HCT116 (cell line): ENCODE data around the gene GARIN5A. TPM values are rescaled to one million over a fixed set of nuclear protein-coding genes. Genes with fewer than 3 reads are reported as not detected.

Source experiments
- ATAC-seq: fragments of 200-7000 bp; cut with Tn5 transposase; 2 replicates; pipeline ENCODE4 v1.9.1; 2020; ENCODE audit warnings: mild to moderate bottlenecking, moderate library complexity
- BruUV-seq: library from RNA; stranded (reverse); fragments of 400-500 nt; replicated peaks from 2 replicates; lab custom pipeline; 2021; lab: Mats Ljungman, UMichigan
- CTCF ChIA-PET: fragments of 300-600 bp; sonication (Branson Sonifier 250); formaldehyde crosslinking; loops from one replicate; lab custom pipeline; 2021; ENCODE audit warnings: antibody characterized with exemption; lab: Charles Lee
- POLR2A ChIA-PET: fragments of 300-600, 350-600 bp; sonication (Branson Sonifier 250); formaldehyde crosslinking; loops from one replicate; lab custom pipeline; 2021; ENCODE audit warnings: antibody characterized with exemption; lab: Charles Lee
- RAD21 ChIA-PET, 2 experiments: fragments of 300-600 bp; sonication (Branson Sonifier 250); formaldehyde crosslinking; loops; one replicate each; lab custom pipeline; 2023; ENCODE audit warnings: low total read pairs in 2 of 2; ENCODE audit not compliant: uncharacterized antibody in 2 of 2, unreplicated experiment in 2 of 2, low non-redundant PET in 1 of 2; lab: Charles Lee
- DNase-seq: peaks from one replicate; pipeline ENCODE4 v3.0.0-alpha.2; 2010; ENCODE audit warnings: low read depth, low spot score
- H2AFZ ChIP-seq: fragments of 200-600 bp; shearing (Covaris generic), sonication (generic); 2 replicates; pipeline ENCODE4 v1.6.1; 2017; ENCODE audit warnings: low read depth, mixed run types, mixed read lengths, antibody characterized with exemption, low read length; ENCODE audit not compliant: poor library complexity, severe bottlenecking
- H3K27ac ChIP-seq: 2 replicates; pipeline ENCODE4 v1.5.1; 2012; ENCODE audit warnings: low read depth, low read length
- H3K27me3 ChIP-seq: fragments of 200-600 bp; sonication (generic); 2 replicates; pipeline ENCODE4 v1.6.1; 2016; ENCODE audit warnings: mixed run types, low read length, mixed read lengths; ENCODE audit not compliant: insufficient read depth
- H3K36me3 ChIP-seq, 2 experiments: fragments of 200-500 bp in 1 of 2; fragments of 200-600 bp in 1 of 2; sonication (Bioruptor generic) in 1 of 2; sonication (generic) in 1 of 2; 2 replicates each; pipeline versions ENCODE4 v1.5.1 to v1.6.1; 2014 to 2016; ENCODE audit warnings: low read length in 2 of 2, inconsistent platforms in 1 of 2, mixed read lengths in 1 of 2, mixed run types in 1 of 2; ENCODE audit not compliant: insufficient read depth in 2 of 2, control insufficient read depth in 1 of 2
- H3K4me1 ChIP-seq, 2 experiments: fragments of 200-600 bp in 1 of 2; sonication (generic) in 1 of 2; 2 replicates each; pipeline versions ENCODE4 v1.5.1 to v1.6.1; 2012 to 2017; ENCODE audit warnings: low read length in 2 of 2, inconsistent platforms in 1 of 2, mild to moderate bottlenecking in 1 of 2, mixed read lengths in 1 of 2, mixed run types in 1 of 2, moderate library complexity in 1 of 2; ENCODE audit not compliant: insufficient read depth in 2 of 2, control insufficient read depth in 1 of 2
- H3K4me2 ChIP-seq: fragments of 200-600 bp; sonication (generic); 2 replicates; pipeline ENCODE4 v1.6.1; 2017; ENCODE audit warnings: mixed run types, low read length, mixed read lengths
- H3K4me3 ChIP-seq, 2 experiments: fragments of 200-600 bp in 1 of 2; sonication (generic) in 1 of 2; replicated peaks in 1 of 2; 2 replicates each; pipeline ENCODE4 v1.5.1; 2011 to 2016; ENCODE audit warnings: low read length in 2 of 2, control low read depth in 1 of 2, low read depth in 1 of 2, mild to moderate bottlenecking in 1 of 2, mixed read lengths in 1 of 2, mixed run types in 1 of 2
- H3K79me2 ChIP-seq: fragments of 200-600 bp; sonication (generic); 2 replicates; pipeline ENCODE4 v1.6.1; 2017; ENCODE audit warnings: mild to moderate bottlenecking, mixed run types, low read length, moderate library complexity, mixed read lengths; ENCODE audit not compliant: insufficient read depth
- H3K9ac ChIP-seq: fragments of 200-600 bp; sonication (generic); 2 replicates; pipeline ENCODE4 v1.6.1; 2016; ENCODE audit warnings: low read length, mixed read lengths
- H3K9me2 ChIP-seq: fragments of 200-600 bp; sonication (generic), shearing (Covaris generic); 2 replicates; pipeline ENCODE4 v1.6.1; 2017; ENCODE audit warnings: mixed run types, mild to moderate bottlenecking, moderate library complexity; ENCODE audit not compliant: insufficient read depth
- H3K9me3 ChIP-seq, 2 experiments: fragments of 200-500 bp in 1 of 2; fragments of 200-600 bp in 1 of 2; sonication (Bioruptor generic) in 1 of 2; sonication (generic) in 1 of 2; 2 replicates each; pipeline ENCODE4 v1.6.1; 2014 to 2017; ENCODE audit warnings: low read length in 2 of 2, mixed read lengths in 2 of 2, inconsistent platforms in 1 of 2, low read depth in 1 of 2, mild to moderate bottlenecking in 1 of 2, mixed run types in 1 of 2, moderate library complexity in 1 of 2; ENCODE audit not compliant: control insufficient read depth in 1 of 2, insufficient read depth in 1 of 2
- H4K20me1 ChIP-seq: fragments of 200-600 bp; sonication (generic), shearing (Covaris generic); 2 replicates; pipeline ENCODE4 v1.6.1; 2017; ENCODE audit warnings: mixed run types, mild to moderate bottlenecking, moderate library complexity; ENCODE audit not compliant: insufficient read depth
- EGR1 ChIP-seq: IDR thresholded peaks from 2 replicates; pipeline ENCODE4 v1.6.1; 2012; ENCODE audit warnings: low read depth
- ELF1 ChIP-seq: IDR thresholded peaks from 2 replicates; pipeline ENCODE4 v1.6.1; 2012; ENCODE audit warnings: low read depth, borderline replicate concordance
- EZH2 ChIP-seq: fragments of 200-600 bp; sonication (generic); IDR thresholded peaks from 2 replicates; pipeline ENCODE4 v1.6.1; 2017; ENCODE audit warnings: antibody characterized with exemption, mixed run types
- EZH2phosphoT487 ChIP-seq: fragments of 200-600 bp; IDR thresholded peaks from 2 replicates; pipeline ENCODE4 v1.6.1; 2018; ENCODE audit warnings: antibody characterized with exemption, borderline replicate concordance
- FOSL1 ChIP-seq: IDR thresholded peaks from 2 replicates; pipeline ENCODE4 v1.6.1; 2012; ENCODE audit warnings: low read depth
- RAD21 ChIP-seq: IDR thresholded peaks from 2 replicates; pipeline ENCODE4 v1.6.1; 2012; ENCODE audit warnings: low read depth, mild to moderate bottlenecking
- SIN3A ChIP-seq: IDR thresholded peaks from 2 replicates; pipeline ENCODE4 v1.6.1; 2012; ENCODE audit warnings: low read depth
- TCF7L2 ChIP-seq: IDR thresholded peaks from 2 replicates; pipeline ENCODE4 v1.7.0; 2011; ENCODE audit warnings: borderline replicate concordance, inconsistent platforms; ENCODE audit not compliant: insufficient read depth, insufficient read length; ENCODE audit errors: extremely low read depth
- YY1 ChIP-seq: IDR thresholded peaks from 2 replicates; pipeline ENCODE4 v1.6.1; 2011; ENCODE audit warnings: low read length, low read depth, moderate library complexity, mild to moderate bottlenecking; ENCODE audit not compliant: insufficient replicate concordance; ENCODE audit errors: extremely low read depth
- ZBTB33 ChIP-seq: IDR thresholded peaks from 2 replicates; pipeline ENCODE4 v1.6.1; 2011; ENCODE audit warnings: mild to moderate bottlenecking, low read length, moderate library complexity; ENCODE audit not compliant: insufficient replicate concordance; ENCODE audit errors: extremely low read depth
- ZFX ChIP-seq: fragments of 450-650 bp; IDR thresholded peaks from 2 replicates; pipeline ENCODE4 v1.6.1; 2017
- ZNF274 ChIP-seq: fragments of 200-500 bp; sonication (Bioruptor generic); IDR thresholded peaks from 2 replicates; pipeline ENCODE4 v1.6.1; 2014; ENCODE audit warnings: mild to moderate bottlenecking, low read depth, low read length, inconsistent platforms
- intact Hi-C: fragments of 100-400 bp; cut with micrococcal nuclease; formaldehyde crosslinking; loops from 2 replicates; pipeline ENCODE4 v1.10.0; 2022
- total RNA-seq: library from RNA; stranded (reverse); gene quantifications from one replicate; pipeline ENCODE4 v1.2.1, GENCODE V29; 2021; ENCODE audit not compliant: unreplicated experiment
- TF ChIP-seq, protein P1 (sequence below): IDR thresholded peaks from 2 replicates; pipeline ENCODE4 v1.6.1; 2012

The GARIN5A gene
- total RNA-seq, 1 experiment from 2014 or later, result 12.2 TPM

DNA sequence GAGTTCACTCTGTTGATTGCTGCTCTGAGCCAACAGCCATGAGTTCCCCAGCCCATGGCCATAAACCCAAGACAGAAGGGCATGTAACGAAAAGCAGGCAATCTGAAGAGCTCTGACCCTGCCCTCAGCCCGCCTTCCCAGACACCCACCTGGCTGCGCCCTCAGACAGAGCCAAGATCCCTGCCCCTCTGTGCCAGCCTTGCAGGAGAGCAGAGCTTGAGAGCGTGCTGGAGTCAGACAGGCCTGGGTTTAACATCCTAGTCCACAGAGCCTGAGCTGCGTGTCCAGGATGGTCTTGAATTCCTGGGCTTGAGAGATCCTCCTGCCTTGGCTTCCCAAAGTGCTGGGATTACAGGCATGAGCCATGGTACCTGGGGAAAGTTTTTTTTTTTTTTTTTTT, 19.3 kb downstream of the GARIN5A start:
- no peaks in the 10 kb centered on the region for H3K36me3 ChIP-seq
- no peak overlapping the region for H3K4me2 ChIP-seq
- H3K4me1 ChIP-seq, result peaks cover 7 to 24% of the 10 kb centered on the region in 2 experiments
- H3K27ac ChIP-seq, result no peak overlapping the region
- no peaks in the 10 kb centered on the region for H3K79me2 ChIP-seq
- no peaks in the 10 kb centered on the region for H3K27me3 ChIP-seq
- no TSS peak for BruUV-seq
- DNase-seq, result no peak
- POLR2A ChIA-PET, result interaction anchor here (0.7 kb wide), 1 partner anchor 115 kb away, joined by 3 read pairs; no protein-coding TSS in a partner anchor
- no peak for ATAC-seq
- H4K20me1 ChIP-seq, result no peaks in the 10 kb centered on the region
- intact Hi-C loops, result no loop called here
- RAD21 ChIA-PET, result no interaction called here
- no peak overlapping the region for H3K4me3 ChIP-seq
- H3K9me3 ChIP-seq, result no peaks in the 10 kb centered on the region
- CTCF ChIA-PET, result interaction anchor here (0.6 kb wide), 1 partner anchor 248 kb away, joined by 3 read pairs; no protein-coding TSS in a partner anchor
- no peak overlapping the region for H2AFZ ChIP-seq
- no peak for TF ChIP-seq ZBTB33
- TF ChIP-seq EGR1, result no peak
- TF ChIP-seq RAD21, result no peak
- no peak for TF ChIP-seq TCF7L2
- no peak for TF ChIP-seq EZH2
- TF ChIP-seq YY1, result no peak
- TF ChIP-seq, protein P1, sequence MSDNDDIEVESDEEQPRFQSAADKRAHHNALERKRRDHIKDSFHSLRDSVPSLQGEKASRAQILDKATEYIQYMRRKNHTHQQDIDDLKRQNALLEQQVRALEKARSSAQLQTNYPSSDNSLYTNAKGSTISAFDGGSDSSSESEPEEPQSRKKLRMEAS, result no peak
- TF ChIP-seq ZNF274, result no peak
- no peak for TF ChIP-seq EZH2phosphoT487
- no peak for TF ChIP-seq SIN3A
- no peak for TF ChIP-seq ZFX
- no peak for TF ChIP-seq FOSL1
- TF ChIP-seq ELF1, result no peak
- H3K9me2 ChIP-seq, result no peaks in the 10 kb centered on the region
- H3K9ac ChIP-seq, result no peak overlapping the region
